Body of pancreas (tissue), 4 donors: ENCODE results near the gene RALGAPA1.

Experiments
- POLR2A ChIP-seq, 3 donors: fragments of 450-650 bp; IDR thresholded peaks; one replicate each; pipeline ENCODE4 v1.6.1; 2016; ENCODE audit warnings: antibody characterized with exemption in 3 of 3, mild to moderate bottlenecking in 2 of 3
- TF ChIP-seq, protein P1 (sequence below), 7 experiments: fragments of 450-650 bp in 4 of 7; fragments of 200-600 bp in 3 of 7; sonication (generic) in 3 of 7; IDR thresholded peaks; one replicate each; pipeline ENCODE4 v1.5.1; 2016 to 2019; ENCODE audit warnings: antibody characterized with exemption in 7 of 7

DNA sequence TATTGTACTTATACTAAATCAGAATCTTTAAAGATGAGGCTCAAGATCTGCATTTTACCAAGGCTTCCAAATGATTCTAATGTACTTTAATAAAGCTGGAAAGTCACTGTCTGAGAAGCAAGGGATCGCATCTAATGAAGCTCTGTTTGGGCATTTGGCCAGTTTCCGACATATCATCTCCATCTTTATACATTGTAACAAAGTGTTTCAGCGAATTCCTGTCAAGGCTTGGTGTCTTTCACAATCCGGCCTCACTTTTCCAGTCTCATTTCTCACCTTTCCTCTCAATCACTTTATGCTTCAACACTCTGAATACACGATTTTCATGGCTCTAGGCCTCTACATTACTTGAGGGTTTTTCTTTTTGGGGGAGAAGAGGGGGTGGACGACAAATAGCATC lies 302.6 kb downstream of the RALGAPA1 start:
- TF ChIP-seq, protein P1, sequence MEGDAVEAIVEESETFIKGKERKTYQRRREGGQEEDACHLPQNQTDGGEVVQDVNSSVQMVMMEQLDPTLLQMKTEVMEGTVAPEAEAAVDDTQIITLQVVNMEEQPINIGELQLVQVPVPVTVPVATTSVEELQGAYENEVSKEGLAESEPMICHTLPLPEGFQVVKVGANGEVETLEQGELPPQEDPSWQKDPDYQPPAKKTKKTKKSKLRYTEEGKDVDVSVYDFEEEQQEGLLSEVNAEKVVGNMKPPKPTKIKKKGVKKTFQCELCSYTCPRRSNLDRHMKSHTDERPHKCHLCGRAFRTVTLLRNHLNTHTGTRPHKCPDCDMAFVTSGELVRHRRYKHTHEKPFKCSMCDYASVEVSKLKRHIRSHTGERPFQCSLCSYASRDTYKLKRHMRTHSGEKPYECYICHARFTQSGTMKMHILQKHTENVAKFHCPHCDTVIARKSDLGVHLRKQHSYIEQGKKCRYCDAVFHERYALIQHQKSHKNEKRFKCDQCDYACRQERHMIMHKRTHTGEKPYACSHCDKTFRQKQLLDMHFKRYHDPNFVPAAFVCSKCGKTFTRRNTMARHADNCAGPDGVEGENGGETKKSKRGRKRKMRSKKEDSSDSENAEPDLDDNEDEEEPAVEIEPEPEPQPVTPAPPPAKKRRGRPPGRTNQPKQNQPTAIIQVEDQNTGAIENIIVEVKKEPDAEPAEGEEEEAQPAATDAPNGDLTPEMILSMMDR (IDR thresholded peaks at IDR 0.05): no peak
- TF ChIP-seq POLR2A (IDR thresholded peaks at IDR 0.05): no peak
